ENCODE measurements around the gene RBPJ.
A peak's percentile ranks its signal among the peaks of the same experiment; 100 is the strongest.

The RBPJ gene

GRCh38 chr4:26320538-26321372, at the start of gene RBPJ:
Gene RBPJ, plus strand, starts transcription at chr4:26321014. Its CDS starts 15 bp downstream, at chr4:26321029.
- peak; percentile 68 to 84 (median 69) for DNase-seq (ENCODE audit: low read depth in 3 of 3)

GRCh38 chr4:26271703-26272102, 49.1 kb upstream of the RBPJ start:
- no peak for DNase-seq (ENCODE audit: low read depth in 3 of 3)

- DNase-seq (ENCODE audit: low read depth in 3 of 3), result no peak
Measured at GRCh38 chr4:26272654-26273615, 47.9 kb upstream of the RBPJ start.

- no peak for DNase-seq (ENCODE audit: low read depth in 3 of 3)
Measured at GRCh38 chr4:26273616-26273980, 47.2 kb upstream of the RBPJ start.

GRCh38 chr4:26275281-26275680, 45.5 kb upstream of the RBPJ start:
- DNase-seq (ENCODE audit: low read depth in 3 of 3), result no peak

- DNase-seq (ENCODE audit: low read depth in 3 of 3), result no peak
Measured at GRCh38 chr4:26279446-26279845, 41.4 kb upstream of the RBPJ start.

- no peak for DNase-seq (ENCODE audit: low read depth in 3 of 3)
Measured at GRCh38 chr4:26281881-26282280, 38.9 kb upstream of the RBPJ start.

- DNase-seq (ENCODE audit: low read depth in 3 of 3), result no peak
Measured at GRCh38 chr4:26284536-26284935, 36.3 kb upstream of the RBPJ start.

- no peak for DNase-seq (ENCODE audit: low read depth in 3 of 3)
Measured at GRCh38 chr4:26285272-26285671, 35.5 kb upstream of the RBPJ start.

- DNase-seq (ENCODE audit: low read depth in 3 of 3), result no peak
Measured at GRCh38 chr4:26287756-26288155, 33.1 kb upstream of the RBPJ start.

- no peak for DNase-seq (ENCODE audit: low read depth in 3 of 3)
Measured at GRCh38 chr4:26288355-26288909, 32.4 kb upstream of the RBPJ start.

- no peak for DNase-seq (ENCODE audit: low read depth in 3 of 3)
Measured at GRCh38 chr4:26289401-26289800, 31.4 kb upstream of the RBPJ start.

GRCh38 chr4:26290321-26290720, 30.5 kb upstream of the RBPJ start:
- DNase-seq (ENCODE audit: low read depth in 3 of 3), result no peak

GRCh38 chr4:26294904-26295303, 25.9 kb upstream of the RBPJ start:
- DNase-seq (ENCODE audit: low read depth in 3 of 3), result no peak

- no peak for DNase-seq (ENCODE audit: low read depth in 3 of 3)
Measured at GRCh38 chr4:26296021-26296420, 24.8 kb upstream of the RBPJ start.

- DNase-seq (ENCODE audit: low read depth in 3 of 3), result no peak
Measured at GRCh38 chr4:26296514-26296913, 24.3 kb upstream of the RBPJ start.

- no peak for DNase-seq (ENCODE audit: low read depth in 3 of 3)
Measured at GRCh38 chr4:26297219-26297618, 23.6 kb upstream of the RBPJ start.

GRCh38 chr4:26298198-26298947, 22.4 kb upstream of the RBPJ start:
- DNase-seq (ENCODE audit: low read depth in 3 of 3), result no peak

- no peak for DNase-seq (ENCODE audit: low read depth in 3 of 3)
Measured at GRCh38 chr4:26299254-26299882, 21.4 kb upstream of the RBPJ start.

- no peak for DNase-seq (ENCODE audit: low read depth in 3 of 3)
Measured at GRCh38 chr4:26300314-26301307, 20.2 kb upstream of the RBPJ start.
